GM13977 (cell line): ENCODE data around the gene STMND1.

ENCODE experiments used
- DNase-seq: peaks from one replicate; pipeline ENCODE4 v3.0.0; 2012; ENCODE audit warnings: low spot score
- CTCF ChIP-seq: IDR thresholded peaks from 2 replicates; pipeline ENCODE4 v1.5.1; 2012; ENCODE audit warnings: mild to moderate bottlenecking, control low read depth; ENCODE audit not compliant: insufficient read depth; ENCODE audit errors: extremely low read depth, missing control alignments
- in situ Hi-C: fragments of 300-500 bp; cut with MboI; formaldehyde crosslinking; loops from one replicate; pipeline ENCODE4 v1.12.0; 2022; ENCODE audit warnings: low sequenced_read_pairs, low pct_unique_long_range_greater_than_20kb, mixed read lengths, inconsistent platforms; ENCODE audit not compliant: unreplicated experiment

STMND1 gene

GRCh38 chr6:17179530-17180073 lies 77.8 kb downstream of the STMND1 start:
- no peak for DNase-seq
- in situ Hi-C loops = no loop called here
- no peak for TF ChIP-seq CTCF
